ENCODE data around the gene COPZ1.

DNA sequence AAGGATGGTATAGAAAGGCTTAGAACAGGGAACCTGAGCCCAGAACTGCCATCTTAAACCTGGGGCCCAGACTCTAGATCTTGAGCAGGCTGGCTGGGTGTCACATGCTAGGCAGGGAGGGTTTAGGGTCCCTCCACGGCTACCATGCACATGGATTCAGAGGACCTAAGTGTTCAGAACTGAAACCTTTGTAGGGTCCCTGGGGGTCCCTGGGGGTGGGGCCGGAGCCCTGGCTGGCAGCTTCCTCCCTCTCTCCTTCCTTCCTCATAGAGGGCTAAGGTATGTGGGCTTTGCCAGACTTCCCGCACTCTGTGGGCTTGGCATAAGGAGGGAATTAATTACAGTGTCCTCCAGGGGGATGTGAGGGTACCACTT, 64.2 kb downstream of the COPZ1 start:
- TF ChIP-seq ZFP3 (CRISPR knock-in tag; IDR thresholded peaks at IDR 0.05): no peak
- no peak for TF ChIP-seq TCF4 (CRISPR knock-in tag; IDR thresholded peaks at IDR 0.05; ENCODE audit: borderline replicate concordance)
- no peak for TF ChIP-seq ZFP30 (CRISPR knock-in tag; IDR thresholded peaks at IDR 0.05)
- no peak for TF ChIP-seq GLIS3 (CRISPR knock-in tag; IDR thresholded peaks at IDR 0.05)
- no peak for TF ChIP-seq RARB (CRISPR knock-in tag; IDR thresholded peaks at IDR 0.05)
- TF ChIP-seq PATZ1 (CRISPR knock-in tag; IDR thresholded peaks at IDR 0.05; ENCODE audit: borderline replicate concordance): no peak
- no peak for TF ChIP-seq PPARA (CRISPR knock-in tag; IDR thresholded peaks at IDR 0.05; ENCODE audit: borderline replicate concordance)
- TF ChIP-seq ZNF8 (CRISPR knock-in tag; IDR thresholded peaks at IDR 0.05): no peak
- TF ChIP-seq ZNF565 (CRISPR knock-in tag; conservative IDR thresholded peaks at IDR 0.05; ENCODE audit: low read depth): no peak
- no peak for TF ChIP-seq TOX (CRISPR knock-in tag; IDR thresholded peaks at IDR 0.05; ENCODE audit: borderline replicate concordance)

All from SK-N-SH treated with all-trans-retinoic acid at 6 μM for 48 hours (cell line).